OCI-LY7 (cell line): ENCODE results near the gene LRRFIP2. TPM values are rescaled to one million over a fixed set of nuclear protein-coding genes. Genes with fewer than 3 reads are reported as not detected.
"Not testable (repeated sequence)": the region's sequence is repeated elsewhere in the genome, so short reads cannot be mapped to it uniquely, and the experiment has no call there.

ENCODE experiments used
- BruUV-seq: library from RNA; stranded (reverse); fragments of 400-500 nt; replicated peaks from 2 replicates; lab custom pipeline; 2021; lab: Mats Ljungman, UMichigan
- CTCF ChIA-PET: fragments of 300-600 bp; sonication (Branson Sonifier 250); formaldehyde crosslinking; loops from one replicate; lab custom pipeline; 2022; ENCODE audit warnings: antibody characterized with exemption; ENCODE audit not compliant: unreplicated experiment; lab: Charles Lee
- POLR2A ChIA-PET: fragments of 300-600 bp; sonication (Branson Sonifier 250); formaldehyde crosslinking; loops from one replicate; lab custom pipeline; 2022; ENCODE audit warnings: antibody characterized with exemption; lab: Charles Lee
- DNase-seq: peaks from one replicate; pipeline ENCODE4 v3.0.0-alpha.2; 2015; ENCODE audit warnings: low spot score
- H2AFZ ChIP-seq: fragments of 200-600 bp; sonication (generic), shearing (Covaris generic); 2 replicates; pipeline ENCODE4 v1.6.1; 2014; ENCODE audit warnings: mild to moderate bottlenecking, antibody characterized with exemption, low read length, moderate library complexity
- H3K27ac ChIP-seq: fragments of 200-600 bp; sonication (generic); 2 replicates; pipeline ENCODE4 v1.5.1; 2014; ENCODE audit warnings: mixed run types, low read depth, mild to moderate bottlenecking, moderate library complexity, low read length, inconsistent platforms; ENCODE audit not compliant: poor library complexity, severe bottlenecking
- H3K36me3 ChIP-seq: fragments of 200-600 bp; sonication (generic); 2 replicates; pipeline ENCODE4 v1.6.1; 2014; ENCODE audit warnings: mild to moderate bottlenecking, antibody characterized with exemption, low read length, moderate library complexity, mixed read lengths; ENCODE audit not compliant: insufficient read depth
- H3K4me1 ChIP-seq: fragments of 200-600 bp; sonication (generic); 2 replicates; pipeline ENCODE4 v1.5.1; 2014; ENCODE audit warnings: mild to moderate bottlenecking, low read length; ENCODE audit not compliant: insufficient read depth, poor library complexity, severe bottlenecking
- H3K4me2 ChIP-seq: fragments of 200-600 bp; sonication (generic); 2 replicates; pipeline ENCODE4 v1.6.1; 2014; ENCODE audit warnings: mild to moderate bottlenecking, low read length
- H3K4me3 ChIP-seq: fragments of 200-600 bp; sonication (generic); 2 replicates; pipeline ENCODE4 v1.5.1; 2014; ENCODE audit warnings: mild to moderate bottlenecking, low read depth, low read length; ENCODE audit not compliant: poor library complexity, severe bottlenecking
- H3K79me2 ChIP-seq: fragments of 200-600 bp; sonication (generic); 2 replicates; pipeline ENCODE4 v1.6.1; 2016; ENCODE audit warnings: low read depth, mild to moderate bottlenecking, low read length, moderate library complexity, mixed read lengths; ENCODE audit not compliant: insufficient read depth
- H3K9me2 ChIP-seq: fragments of 200-600 bp; sonication (generic); 2 replicates; pipeline ENCODE4 v1.6.1; 2016; ENCODE audit warnings: mild to moderate bottlenecking, low read length, mixed read lengths; ENCODE audit not compliant: insufficient read depth
- H3K9me3 ChIP-seq: fragments of 200-600 bp; sonication (generic); 2 replicates; pipeline ENCODE4 v1.6.1; 2014; ENCODE audit warnings: mild to moderate bottlenecking, mixed run types, low read length, mixed read lengths
- H4K20me1 ChIP-seq: fragments of 200-600 bp; sonication (generic); 2 replicates; pipeline ENCODE4 v1.6.1; 2014; ENCODE audit warnings: mild to moderate bottlenecking, antibody characterized with exemption, low read length, moderate library complexity, mixed read lengths; ENCODE audit not compliant: insufficient read depth
- CTCF ChIP-seq: fragments of 200-600 bp; sonication (generic); conservative IDR thresholded peaks from 2 replicates; pipeline ENCODE4 v1.5.1; 2014; ENCODE audit warnings: mild to moderate bottlenecking, antibody characterized with exemption, low read length, moderate library complexity, mixed read lengths
- EZH2phosphoT487 ChIP-seq: fragments of 200-600 bp; sonication (generic); IDR thresholded peaks from 2 replicates; pipeline ENCODE4 v1.6.1; 2018; ENCODE audit warnings: low read depth, borderline replicate concordance, mild to moderate bottlenecking, mixed run types, antibody characterized with exemption, low read length, moderate library complexity, mixed read lengths
- intact Hi-C: fragments of 100-400 bp; cut with micrococcal nuclease; formaldehyde crosslinking; loops from one replicate; pipeline ENCODE4 v1.10.0; 2022; ENCODE audit not compliant: unreplicated experiment
- total RNA-seq, 2 experiments: library from RNA; depleted of rRNA in 1 of 2; stranded (reverse); fragments of >200 nt in 1 of 2; shearing (Covaris generic) in 1 of 2; gene quantifications; 2 replicates each; pipeline ENCODE4 v1.2.3, GENCODE V29; 2014 to 2022

The LRRFIP2 gene
- total RNA-seq, 2 experiments from 2014 or later, result 23.7 to 37.3 TPM

GRCh38 chr3:37223141-37223558 is 48.8 kb upstream of the LRRFIP2 start:
- ChIA-PET POLR2A (no interaction called here), CTCF (no interaction called here)
- H3K4me3 ChIP-seq, result no peak overlapping the region
- H3K4me2 ChIP-seq, result no peak overlapping the region
- intact Hi-C loops, result no loop called here
- H4K20me1 ChIP-seq, result no peaks in the 10 kb centered on the region
- no peak for TF ChIP-seq CTCF
- no peak for TF ChIP-seq EZH2phosphoT487
- no TSS peak for BruUV-seq
- DNase-seq, result no peak
- no peak overlapping the region for H2AFZ ChIP-seq
- no peaks in the 10 kb centered on the region for H3K36me3 ChIP-seq
- H3K4me1 ChIP-seq, result no peaks in the 10 kb centered on the region
- H3K9me3 ChIP-seq, result no peaks in the 10 kb centered on the region
- no peak overlapping the region for H3K27ac ChIP-seq
- H3K79me2 ChIP-seq, result no peaks in the 10 kb centered on the region
- no peaks in the 10 kb centered on the region for H3K9me2 ChIP-seq

GRCh38 chr3:37222542-37222941 is 48.2 kb upstream of the LRRFIP2 start:
- H4K20me1 ChIP-seq, H3K4me3 ChIP-seq, H2AFZ ChIP-seq, BruUV-seq, H3K4me1 ChIP-seq, CTCF ChIA-PET, H3K9me3 ChIP-seq, DNase-seq, H3K9me2 ChIP-seq, H3K4me2 ChIP-seq, H3K36me3 ChIP-seq, intact Hi-C loops, H3K27ac ChIP-seq, H3K79me2 ChIP-seq: not testable (repeated sequence)
- POLR2A ChIA-PET, result interaction anchor here (1.0 kb wide), 1 partner anchor 187 kb away, joined by 3 read pairs; no protein-coding TSS in a partner anchor

GRCh38 chr3:37221407-37221806 is 47.0 kb upstream of the LRRFIP2 start:
- intact Hi-C loops, result no loop called here
- Histone ChIP-seq H4K20me1 (no peaks in the 10 kb centered on the region), H3K36me3 (no peaks in the 10 kb centered on the region), H3K4me3 (no peak overlapping the region), H2AFZ (no peak overlapping the region), H3K4me2 (no peak overlapping the region), H3K79me2 (no peaks in the 10 kb centered on the region), H3K4me1 (no peaks in the 10 kb centered on the region), H3K9me2 (no peaks in the 10 kb centered on the region), H3K9me3 (no peaks in the 10 kb centered on the region), H3K27ac (no peak overlapping the region)
- no TSS peak for BruUV-seq
- POLR2A ChIA-PET, result interaction anchor here (0.7 to 1.0 kb wide), 2 partner anchors 112 to 1821 kb away, joined by 3 to 4 read pairs; no protein-coding TSS in a partner anchor
- DNase-seq, result no peak
- CTCF ChIA-PET, result no interaction called here
- TF ChIP-seq CTCF, result no peak
- no peak for TF ChIP-seq EZH2phosphoT487
